ENCODE data around the gene STARD3. TPM values are rescaled to one million over a fixed set of nuclear protein-coding genes. Genes with fewer than 3 reads are reported as not detected.

STARD3 gene
- total and polyA plus RNA-seq, 2 experiments from 2014 or later: 61.6 to 90.3 TPM

- Histone ChIP-seq H4K20me1 (ENCODE audit: insufficient read depth, poor library complexity, severe bottlenecking) (no peaks in the 10 kb centered on the region), H3K4me3 (peak overlapping the region; percentile 55), H3K4me1 (ENCODE audit: insufficient read depth) (peaks cover 29% of the 10 kb centered on the region), H2AFZ (peak overlapping the region; percentile 66), H3K9me2 (replicated peaks; ENCODE audit: insufficient read depth) (no peaks in the 10 kb centered on the region), H3K27me3 (peaks cover 46% of the 10 kb centered on the region), H3K4me2 (peak overlapping the region; percentile 98), H3K9me3 (ENCODE audit: low read depth) (no peaks in the 10 kb centered on the region), H3K79me2 (no peaks in the 10 kb centered on the region), H3K27ac (no peak overlapping the region), H3K36me3 (replicated peaks; ENCODE audit: insufficient read depth, low read depth) (no peaks in the 10 kb centered on the region)
- DNase-seq (ENCODE audit: low spot score): no peak
- no peak for TF ChIP-seq CTCF (IDR thresholded peaks at IDR 0.05; ENCODE audit: poor library complexity)
- peak; percentile 92 for TF ChIP-seq EZH2 (IDR thresholded peaks at IDR 0.05; ENCODE audit: borderline replicate concordance)
- peak; percentile 48 for TF ChIP-seq EZH2phosphoT487 (IDR thresholded peaks at IDR 0.05; ENCODE audit: low read depth, severe bottlenecking, unreplicated experiment)
- WGBS (ENCODE audit: low lambda C conversion rate, missing lambda C conversion rate): 2% methylated on average over 18 of the region's 72 CpGs
Measured at GRCh38 chr17:39627047-39627711, 9.8 kb upstream of the STARD3 start.

GRCh38 chr17:39627712-39628516 is 9.0 kb upstream of the STARD3 start:
- no peak overlapping the region for H2AFZ ChIP-seq
- no peak overlapping the region for H3K27ac ChIP-seq
- TF ChIP-seq CTCF (IDR thresholded peaks at IDR 0.05; ENCODE audit: poor library complexity) (no peak), EZH2 (IDR thresholded peaks at IDR 0.05; ENCODE audit: borderline replicate concordance) (no peak), EZH2phosphoT487 (IDR thresholded peaks at IDR 0.05; ENCODE audit: low read depth, severe bottlenecking, unreplicated experiment) (no peak)

GRCh38 chr17:39628655-39629493 is 8.1 kb upstream of the STARD3 start:
- no peak for DNase-seq (ENCODE audit: low spot score)

More at GRCh38 chr17:39627712-39628516, 9.0 kb upstream of the STARD3 start:
- Histone ChIP-seq H3K9me3 (ENCODE audit: low read depth) (no peaks in the 10 kb centered on the region), H3K36me3 (replicated peaks; ENCODE audit: insufficient read depth, low read depth) (no peaks in the 10 kb centered on the region), H3K4me2 (peak overlapping the region; percentile 98), H4K20me1 (ENCODE audit: insufficient read depth, poor library complexity, severe bottlenecking) (no peaks in the 10 kb centered on the region), H3K9me2 (replicated peaks; ENCODE audit: insufficient read depth) (no peaks in the 10 kb centered on the region), H3K27me3 (peaks cover 46% of the 10 kb centered on the region), H3K4me3 (no peak overlapping the region), H3K4me1 (ENCODE audit: insufficient read depth) (peaks cover 34% of the 10 kb centered on the region), H3K79me2 (no peaks in the 10 kb centered on the region)
- DNase-seq (ENCODE audit: low spot score): no peak
- 25% methylated on average over 16 of the region's 16 CpGs for WGBS (ENCODE audit: low lambda C conversion rate, missing lambda C conversion rate)

More at GRCh38 chr17:39628655-39629493, 8.1 kb upstream of the STARD3 start:
- no peak overlapping the region for H3K4me3 ChIP-seq
- no peaks in the 10 kb centered on the region for H3K9me2 ChIP-seq (replicated peaks; ENCODE audit: insufficient read depth)
- H3K27ac ChIP-seq: no peak overlapping the region
- no peak for TF ChIP-seq CTCF (IDR thresholded peaks at IDR 0.05; ENCODE audit: poor library complexity)
- TF ChIP-seq EZH2phosphoT487 (IDR thresholded peaks at IDR 0.05; ENCODE audit: low read depth, severe bottlenecking, unreplicated experiment): no peak
- no peak for TF ChIP-seq EZH2 (IDR thresholded peaks at IDR 0.05; ENCODE audit: borderline replicate concordance)
- no peak overlapping the region for H3K4me2 ChIP-seq
- no peaks in the 10 kb centered on the region for H3K9me3 ChIP-seq (ENCODE audit: low read depth)
- 72% methylated on average over 10 of the region's 10 CpGs for WGBS (ENCODE audit: low lambda C conversion rate, missing lambda C conversion rate)
- H3K79me2 ChIP-seq: no peaks in the 10 kb centered on the region
- no peaks in the 10 kb centered on the region for H3K36me3 ChIP-seq (replicated peaks; ENCODE audit: insufficient read depth, low read depth)
- no peaks in the 10 kb centered on the region for H4K20me1 ChIP-seq (ENCODE audit: insufficient read depth, poor library complexity, severe bottlenecking)
- peaks cover 46% of the 10 kb centered on the region for H3K27me3 ChIP-seq
- no peak overlapping the region for H2AFZ ChIP-seq
- H3K4me1 ChIP-seq (ENCODE audit: insufficient read depth): peaks cover 34% of the 10 kb centered on the region

All from hepatocyte (in vitro differentiated cells).